HEK293 (cell line): ENCODE data around the gene EMC9.

Source experiments
- CTCF ChIA-PET: fragments of 350-600 bp; formaldehyde crosslinking; extraction: SDS; loops from one replicate; lab custom pipeline; 2021; ENCODE audit warnings: antibody characterized with exemption; lab: Yijun Ruan, JAX
- POLR2A ChIA-PET: fragments of 300-600 bp; formaldehyde crosslinking; extraction: SDS; loops from one replicate; lab custom pipeline; 2020; ENCODE audit warnings: antibody characterized with exemption, inconsistent platforms; lab: Yijun Ruan, JAX
- H3K27ac ChIP-seq: fragments of 200-500 bp; sonication (Bioruptor generic); 2 replicates; pipeline ENCODE4 v1.5.1; 2014; ENCODE audit warnings: low read depth, low read length, control low read depth, inconsistent platforms; ENCODE audit errors: extremely low read depth
- H3K36me3 ChIP-seq, 2 experiments: fragments of 200-500 bp in 1 of 2; sonication (Bioruptor generic) in 1 of 2; 1 replicate in 1 of 2; 2 replicates in 1 of 2; pipeline ENCODE4 v1.5.1; 2014 to 2017; ENCODE audit warnings: inconsistent platforms in 2 of 2, low read length in 2 of 2; ENCODE audit not compliant: control insufficient read depth in 2 of 2, insufficient read depth in 1 of 2
- H3K4me1 ChIP-seq: fragments of 200-500 bp; sonication (Bioruptor generic); 2 replicates; pipeline ENCODE4 v1.5.1; 2014; ENCODE audit warnings: mild to moderate bottlenecking, low read length, inconsistent platforms; ENCODE audit not compliant: control insufficient read depth, insufficient read depth
- H3K4me3 ChIP-seq: 2 replicates; pipeline ENCODE4 v1.5.1; 2011; ENCODE audit warnings: low read depth, mild to moderate bottlenecking, control low read depth, low read length, moderate library complexity
- H3K9me3 ChIP-seq: fragments of 200-500 bp; sonication (Bioruptor generic); 2 replicates; pipeline ENCODE4 v1.5.1; 2014; ENCODE audit warnings: low read depth, low read length, inconsistent platforms; ENCODE audit not compliant: control insufficient read depth, insufficient read depth
- EGR2 ChIP-seq: fragments of 450-650 bp; formaldehyde crosslinking; IDR thresholded peaks from 2 replicates; pipeline ENCODE4 v1.5.1; 2016; ENCODE audit warnings: low read depth, missing biosample characterization, missing genetic modification characterization
- GLIS1 ChIP-seq: fragments of 450-650 bp; formaldehyde crosslinking; IDR thresholded peaks from 2 replicates; pipeline ENCODE4 v1.5.1; 2016; ENCODE audit warnings: missing biosample characterization, missing genetic modification characterization
- HOXA7 ChIP-seq: sonication (generic); formaldehyde crosslinking; IDR thresholded peaks from 2 replicates; pipeline ENCODE4 v1.8.1; 2022; ENCODE audit warnings: missing genetic modification reagents, borderline replicate concordance
- MEIS1 ChIP-seq: sonication (generic); formaldehyde crosslinking; IDR thresholded peaks from 2 replicates; pipeline ENCODE4 v1.8.1; 2022; ENCODE audit warnings: missing genetic modification reagents, mild to moderate bottlenecking, borderline replicate concordance
- REPIN1 ChIP-seq: fragments of 450-650 bp; formaldehyde crosslinking; IDR thresholded peaks from 2 replicates; pipeline ENCODE4 v1.5.1; 2017; ENCODE audit warnings: missing biosample characterization, missing genetic modification characterization, low read depth
- ZNF169 ChIP-seq: fragments of 450-650 bp; formaldehyde crosslinking; IDR thresholded peaks from 2 replicates; pipeline ENCODE4 v1.5.1; 2016; ENCODE audit warnings: missing biosample characterization, missing genetic modification characterization
- ZNF174 ChIP-seq: fragments of 450-650 bp; formaldehyde crosslinking; IDR thresholded peaks from 2 replicates; pipeline ENCODE4 v1.5.0; 2017; ENCODE audit warnings: missing biosample characterization, mild to moderate bottlenecking, missing genetic modification characterization
- ZNF19 ChIP-seq: fragments of 450-650 bp; formaldehyde crosslinking; IDR thresholded peaks from 2 replicates; pipeline ENCODE4; 2016; ENCODE audit warnings: missing biosample characterization, missing genetic modification characterization, low read depth
- ZNF24 ChIP-seq: fragments of 450-650 bp; formaldehyde crosslinking; IDR thresholded peaks from 2 replicates; pipeline ENCODE4 v1.5.1; 2016; ENCODE audit warnings: missing biosample characterization, missing genetic modification characterization
- ZNF48 ChIP-seq: fragments of 450-650 bp; formaldehyde crosslinking; IDR thresholded peaks from 2 replicates; pipeline ENCODE4 v1.5.1; 2016; ENCODE audit warnings: missing biosample characterization, missing genetic modification characterization
- ZNF514 ChIP-seq: fragments of 450-650 bp; formaldehyde crosslinking; IDR thresholded peaks from 2 replicates; pipeline ENCODE4 v1.5.1; 2016; ENCODE audit warnings: missing biosample characterization, missing genetic modification characterization
- ZNF544 ChIP-seq: fragments of 450-650 bp; formaldehyde crosslinking; IDR thresholded peaks from 2 replicates; pipeline ENCODE4 v1.5.0; 2017; ENCODE audit warnings: missing biosample characterization, missing genetic modification characterization
- ZNF558 ChIP-seq: fragments of 450-650 bp; formaldehyde crosslinking; IDR thresholded peaks from 2 replicates; pipeline ENCODE4 v1.5.1; 2016; ENCODE audit warnings: missing biosample characterization, missing genetic modification characterization
- ZNF777 ChIP-seq: fragments of 450-650 bp; formaldehyde crosslinking; IDR thresholded peaks from 2 replicates; pipeline ENCODE4 v1.5.1; 2017; ENCODE audit warnings: missing biosample characterization, missing genetic modification characterization, borderline replicate concordance
- ZNF785 ChIP-seq: fragments of 450-650 bp; formaldehyde crosslinking; IDR thresholded peaks from 2 replicates; pipeline ENCODE4 v1.5.1; 2016; ENCODE audit warnings: missing biosample characterization, missing genetic modification characterization
- TF ChIP-seq, protein P1 (sequence below): fragments of 450-650 bp; IDR thresholded peaks from 2 replicates; pipeline ENCODE4 v1.5.1; 2018; ENCODE audit warnings: missing biosample characterization, missing genetic modification characterization
- TF ChIP-seq, protein P2 (sequence below): fragments of 450-650 bp; formaldehyde crosslinking; IDR thresholded peaks from 2 replicates; pipeline ENCODE4 v1.5.1; 2017; ENCODE audit warnings: missing biosample characterization, missing genetic modification characterization
- TF ChIP-seq, protein P3 (sequence below): fragments of 450-650 bp; formaldehyde crosslinking; IDR thresholded peaks from 2 replicates; pipeline ENCODE4 v1.5.1; 2016; ENCODE audit warnings: missing biosample characterization, missing genetic modification characterization
- TF ChIP-seq, protein P4 (sequence below): fragments of 450-650 bp; formaldehyde crosslinking; IDR thresholded peaks from 2 replicates; pipeline ENCODE4 v1.5.1; 2016; ENCODE audit warnings: missing biosample characterization, missing genetic modification characterization

The EMC9 gene

DNA sequence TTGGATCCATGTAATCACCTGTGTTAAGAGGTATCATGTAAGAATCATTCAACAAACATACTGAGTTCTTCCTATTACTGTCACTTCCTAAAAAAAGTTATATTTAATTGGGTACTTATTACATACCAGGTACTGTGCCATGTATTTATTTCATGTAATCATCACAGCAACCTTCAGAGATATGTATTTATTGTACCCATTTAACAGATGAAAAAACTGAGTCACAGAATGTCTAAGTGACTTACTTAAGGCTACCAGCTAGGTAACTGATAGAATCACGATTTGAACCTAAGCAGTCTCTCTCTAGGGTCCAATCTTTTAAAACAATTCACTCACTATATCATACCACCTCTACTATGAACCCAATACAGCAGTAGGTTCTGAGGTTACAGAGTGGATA lies 3.1 kb upstream of the EMC9 start:
- Histone ChIP-seq H3K9me3 (no peaks in the 10 kb centered on the region), H3K27ac (no peak overlapping the region), H3K4me3 (no peak overlapping the region), H3K4me1 (peaks cover 12% of the 10 kb centered on the region), H3K36me3 (peaks cover 13 to 35% of the 10 kb centered on the region in 2 experiments)
- TF ChIP-seq REPIN1 (tag by site-specific recombination): no peak
- no peak for TF ChIP-seq ZNF785 (tag by site-specific recombination)
- TF ChIP-seq MEIS1 (CRISPR knock-in tag): no peak
- TF ChIP-seq, protein P1, sequence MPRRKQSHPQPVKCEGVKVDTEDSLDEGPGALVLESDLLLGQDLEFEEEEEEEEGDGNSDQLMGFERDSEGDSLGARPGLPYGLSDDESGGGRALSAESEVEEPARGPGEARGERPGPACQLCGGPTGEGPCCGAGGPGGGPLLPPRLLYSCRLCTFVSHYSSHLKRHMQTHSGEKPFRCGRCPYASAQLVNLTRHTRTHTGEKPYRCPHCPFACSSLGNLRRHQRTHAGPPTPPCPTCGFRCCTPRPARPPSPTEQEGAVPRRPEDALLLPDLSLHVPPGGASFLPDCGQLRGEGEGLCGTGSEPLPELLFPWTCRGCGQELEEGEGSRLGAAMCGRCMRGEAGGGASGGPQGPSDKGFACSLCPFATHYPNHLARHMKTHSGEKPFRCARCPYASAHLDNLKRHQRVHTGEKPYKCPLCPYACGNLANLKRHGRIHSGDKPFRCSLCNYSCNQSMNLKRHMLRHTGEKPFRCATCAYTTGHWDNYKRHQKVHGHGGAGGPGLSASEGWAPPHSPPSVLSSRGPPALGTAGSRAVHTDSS (tag by site-specific recombination): no peak
- TF ChIP-seq ZNF19 (tag by site-specific recombination): no peak
- TF ChIP-seq ZNF48: no peak
- TF ChIP-seq ZNF514 (tag by site-specific recombination): no peak
- TF ChIP-seq ZNF777 (tag by site-specific recombination): no peak
- no peak for TF ChIP-seq ZNF558 (tag by site-specific recombination)
- POLR2A ChIA-PET: interaction anchor here (3.3 kb wide), 1 partner anchor 29 kb away, joined by 60 read pairs; the partner anchor contains the start of genes DCAF11 and NRL
- CTCF ChIA-PET: interaction anchor here (1.5 kb wide), 1 partner anchor 17 kb away, joined by 4 read pairs; the partner anchor contains the start of gene IRF9

DNA sequence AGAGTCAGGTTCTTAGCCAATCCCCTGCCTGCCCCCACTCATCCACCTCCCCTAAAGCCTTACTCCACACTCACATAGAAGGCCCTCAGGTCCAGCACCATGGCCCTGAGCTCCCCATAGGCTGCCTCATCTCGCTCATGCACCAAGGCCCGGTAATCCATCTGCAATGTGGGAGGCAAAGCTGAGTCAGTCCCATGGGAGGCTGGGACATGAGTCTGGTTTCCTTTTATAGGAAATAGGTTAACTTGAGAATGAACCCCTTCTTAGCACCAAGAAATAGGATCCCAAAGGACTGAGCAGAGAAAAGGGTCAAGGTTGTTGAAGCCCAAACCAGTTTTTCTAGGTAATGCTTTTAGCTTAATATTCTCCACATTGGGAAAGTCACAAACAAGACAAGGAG lies 2.1 kb upstream of the EMC9 start:
- H3K4me1 ChIP-seq: peaks cover 12% of the 10 kb centered on the region
- CTCF ChIA-PET: interaction anchor here (1.5 kb wide), 1 partner anchor 18 kb away, joined by 4 read pairs; the partner anchor contains the start of gene IRF9
- POLR2A ChIA-PET: interaction anchor here (0.8 kb wide), 1 partner anchor 29 kb away, joined by 4 read pairs; the partner anchor contains the start of genes DCAF11 and NRL
- TF ChIP-seq ZNF169 (tag by site-specific recombination): no peak
- TF ChIP-seq GLIS1 (tag by site-specific recombination): peak; percentile 70
- H3K36me3 ChIP-seq: peaks cover 12 to 36% of the 10 kb centered on the region in 2 experiments
- H3K27ac ChIP-seq: no peak overlapping the region
- no peaks in the 10 kb centered on the region for H3K9me3 ChIP-seq
- H3K4me3 ChIP-seq: no peak overlapping the region

DNA sequence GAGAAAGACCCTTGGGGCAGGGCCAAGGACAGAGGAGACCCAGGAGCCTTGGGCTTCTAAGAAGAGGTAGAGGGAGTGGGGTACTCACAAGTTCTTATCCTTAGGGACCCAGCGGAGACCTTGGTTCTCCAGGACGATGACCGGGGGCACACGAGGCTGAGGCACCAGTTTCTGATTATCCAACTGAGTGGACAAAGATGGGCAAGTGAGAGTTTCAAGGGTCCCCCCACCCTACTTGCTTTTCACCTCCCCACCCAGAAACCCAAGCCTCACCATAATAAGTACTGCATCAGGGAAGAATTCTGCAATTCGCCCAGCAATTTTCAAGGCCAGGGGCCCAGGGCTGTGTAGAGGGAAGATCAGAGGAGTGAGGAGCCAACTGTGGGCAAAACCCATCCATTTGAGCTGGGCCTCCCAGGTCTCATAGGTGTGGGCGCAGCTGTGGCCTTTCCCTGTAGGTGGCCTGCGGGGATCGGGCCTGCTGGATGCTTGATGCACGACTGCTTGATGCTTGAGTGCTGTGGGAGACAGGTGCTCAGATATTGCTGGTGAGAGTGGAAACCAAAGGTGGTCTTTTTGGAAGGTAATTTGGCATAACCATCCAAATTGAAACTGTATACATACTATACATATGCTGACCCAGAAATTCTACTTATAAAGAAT lies 2.0 kb downstream of the EMC9 start:
- H3K27ac ChIP-seq: peak overlapping the region; percentile 35; the same call in 1 of the 2 replicates
- peaks cover 11 to 40% of the 10 kb centered on the region in 2 experiments for H3K36me3 ChIP-seq
- peaks cover 4% of the 10 kb centered on the region; the same call in 1 of the 2 replicates for H3K4me1 ChIP-seq
- H3K9me3 ChIP-seq: no peaks in the 10 kb centered on the region
- H3K4me3 ChIP-seq: peak overlapping the region; percentile 90
- TF ChIP-seq, protein P2, sequence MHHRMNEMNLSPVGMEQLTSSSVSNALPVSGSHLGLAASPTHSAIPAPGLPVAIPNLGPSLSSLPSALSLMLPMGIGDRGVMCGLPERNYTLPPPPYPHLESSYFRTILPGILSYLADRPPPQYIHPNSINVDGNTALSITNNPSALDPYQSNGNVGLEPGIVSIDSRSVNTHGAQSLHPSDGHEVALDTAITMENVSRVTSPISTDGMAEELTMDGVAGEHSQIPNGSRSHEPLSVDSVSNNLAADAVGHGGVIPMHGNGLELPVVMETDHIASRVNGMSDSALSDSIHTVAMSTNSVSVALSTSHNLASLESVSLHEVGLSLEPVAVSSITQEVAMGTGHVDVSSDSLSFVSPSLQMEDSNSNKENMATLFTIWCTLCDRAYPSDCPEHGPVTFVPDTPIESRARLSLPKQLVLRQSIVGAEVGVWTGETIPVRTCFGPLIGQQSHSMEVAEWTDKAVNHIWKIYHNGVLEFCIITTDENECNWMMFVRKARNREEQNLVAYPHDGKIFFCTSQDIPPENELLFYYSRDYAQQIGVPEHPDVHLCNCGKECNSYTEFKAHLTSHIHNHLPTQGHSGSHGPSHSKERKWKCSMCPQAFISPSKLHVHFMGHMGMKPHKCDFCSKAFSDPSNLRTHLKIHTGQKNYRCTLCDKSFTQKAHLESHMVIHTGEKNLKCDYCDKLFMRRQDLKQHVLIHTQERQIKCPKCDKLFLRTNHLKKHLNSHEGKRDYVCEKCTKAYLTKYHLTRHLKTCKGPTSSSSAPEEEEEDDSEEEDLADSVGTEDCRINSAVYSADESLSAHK (tag by site-specific recombination): peak; percentile 98
- TF ChIP-seq HOXA7 (CRISPR knock-in tag) (no peak), ZNF544 (tag by site-specific recombination) (no peak), GLIS1 (tag by site-specific recombination) (peak; percentile 48), ZNF174 (tag by site-specific recombination) (no peak), ZNF24 (tag by site-specific recombination) (no peak), EGR2 (tag by site-specific recombination) (0 out of 2 replicates have a peak, but pooled peaks have one; percentile 12)
- TF ChIP-seq, protein P3, sequence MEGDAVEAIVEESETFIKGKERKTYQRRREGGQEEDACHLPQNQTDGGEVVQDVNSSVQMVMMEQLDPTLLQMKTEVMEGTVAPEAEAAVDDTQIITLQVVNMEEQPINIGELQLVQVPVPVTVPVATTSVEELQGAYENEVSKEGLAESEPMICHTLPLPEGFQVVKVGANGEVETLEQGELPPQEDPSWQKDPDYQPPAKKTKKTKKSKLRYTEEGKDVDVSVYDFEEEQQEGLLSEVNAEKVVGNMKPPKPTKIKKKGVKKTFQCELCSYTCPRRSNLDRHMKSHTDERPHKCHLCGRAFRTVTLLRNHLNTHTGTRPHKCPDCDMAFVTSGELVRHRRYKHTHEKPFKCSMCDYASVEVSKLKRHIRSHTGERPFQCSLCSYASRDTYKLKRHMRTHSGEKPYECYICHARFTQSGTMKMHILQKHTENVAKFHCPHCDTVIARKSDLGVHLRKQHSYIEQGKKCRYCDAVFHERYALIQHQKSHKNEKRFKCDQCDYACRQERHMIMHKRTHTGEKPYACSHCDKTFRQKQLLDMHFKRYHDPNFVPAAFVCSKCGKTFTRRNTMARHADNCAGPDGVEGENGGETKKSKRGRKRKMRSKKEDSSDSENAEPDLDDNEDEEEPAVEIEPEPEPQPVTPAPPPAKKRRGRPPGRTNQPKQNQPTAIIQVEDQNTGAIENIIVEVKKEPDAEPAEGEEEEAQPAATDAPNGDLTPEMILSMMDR: 0 out of 2 replicates have a peak, but pooled peaks have one; percentile 10
- TF ChIP-seq, protein P4, sequence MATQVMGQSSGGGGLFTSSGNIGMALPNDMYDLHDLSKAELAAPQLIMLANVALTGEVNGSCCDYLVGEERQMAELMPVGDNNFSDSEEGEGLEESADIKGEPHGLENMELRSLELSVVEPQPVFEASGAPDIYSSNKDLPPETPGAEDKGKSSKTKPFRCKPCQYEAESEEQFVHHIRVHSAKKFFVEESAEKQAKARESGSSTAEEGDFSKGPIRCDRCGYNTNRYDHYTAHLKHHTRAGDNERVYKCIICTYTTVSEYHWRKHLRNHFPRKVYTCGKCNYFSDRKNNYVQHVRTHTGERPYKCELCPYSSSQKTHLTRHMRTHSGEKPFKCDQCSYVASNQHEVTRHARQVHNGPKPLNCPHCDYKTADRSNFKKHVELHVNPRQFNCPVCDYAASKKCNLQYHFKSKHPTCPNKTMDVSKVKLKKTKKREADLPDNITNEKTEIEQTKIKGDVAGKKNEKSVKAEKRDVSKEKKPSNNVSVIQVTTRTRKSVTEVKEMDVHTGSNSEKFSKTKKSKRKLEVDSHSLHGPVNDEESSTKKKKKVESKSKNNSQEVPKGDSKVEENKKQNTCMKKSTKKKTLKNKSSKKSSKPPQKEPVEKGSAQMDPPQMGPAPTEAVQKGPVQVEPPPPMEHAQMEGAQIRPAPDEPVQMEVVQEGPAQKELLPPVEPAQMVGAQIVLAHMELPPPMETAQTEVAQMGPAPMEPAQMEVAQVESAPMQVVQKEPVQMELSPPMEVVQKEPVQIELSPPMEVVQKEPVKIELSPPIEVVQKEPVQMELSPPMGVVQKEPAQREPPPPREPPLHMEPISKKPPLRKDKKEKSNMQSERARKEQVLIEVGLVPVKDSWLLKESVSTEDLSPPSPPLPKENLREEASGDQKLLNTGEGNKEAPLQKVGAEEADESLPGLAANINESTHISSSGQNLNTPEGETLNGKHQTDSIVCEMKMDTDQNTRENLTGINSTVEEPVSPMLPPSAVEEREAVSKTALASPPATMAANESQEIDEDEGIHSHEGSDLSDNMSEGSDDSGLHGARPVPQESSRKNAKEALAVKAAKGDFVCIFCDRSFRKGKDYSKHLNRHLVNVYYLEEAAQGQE (tag by site-specific recombination): no peak
- CTCF ChIA-PET: interaction anchor here (1.0 kb wide), 1 partner anchor 23 kb away, joined by 3 read pairs; no protein-coding TSS in a partner anchor
- POLR2A ChIA-PET: interaction anchor here (1.1 to 7.3 kb wide), 4 partner anchors 7 to 45 kb away, joined by 3 to 163 read pairs (median 52); partner anchors contain the start of genes DCAF11, IRF9, NRL and PCK2
